Stimulated activated CD4-positive, alpha-beta T cell treated with anti-CD3 and anti-CD28 coated beads, Interleukin-1b, Interleukin-23, amount 100 ng/mL, for 48 hours (primary cell): ENCODE results near the gene RHNO1.

Source experiments
- DNase-seq: peaks from one replicate; pipeline ENCODE4 v3.0.0-alpha.2; 2020

The RHNO1 gene

GRCh38 chr12:2904260-2904659 lies 27.2 kb downstream of the RHNO1 start:
- no peak for DNase-seq

- DNase-seq: no peak
These were observed 35.2 kb downstream of the RHNO1 start for GRCh38 chr12:2912216-2912575.

GRCh38 chr12:2919249-2919648 lies 42.2 kb downstream of the RHNO1 start:
- DNase-seq: no peak

GRCh38 chr12:2922329-2922728 lies 45.3 kb downstream of the RHNO1 start:
- DNase-seq: no peak

- no peak for DNase-seq
These were observed 46.0 kb downstream of the RHNO1 start for GRCh38 chr12:2923057-2923456.

- no peak for DNase-seq
These were observed 47.0 kb downstream of the RHNO1 start for GRCh38 chr12:2924019-2924418.

GRCh38 chr12:2925322-2925995 lies 48.4 kb downstream of the RHNO1 start:
- DNase-seq: no peak

GRCh38 chr12:2930865-2931264 lies 53.8 kb downstream of the RHNO1 start:
- DNase-seq: no peak

GRCh38 chr12:2933586-2933985 lies 56.6 kb downstream of the RHNO1 start:
- DNase-seq: no peak

GRCh38 chr12:2934371-2934770 lies 57.3 kb downstream of the RHNO1 start:
- no peak for DNase-seq

- DNase-seq: no peak
These were observed 59.3 kb downstream of the RHNO1 start for GRCh38 chr12:2936301-2936700.

GRCh38 chr12:2937500-2937899 lies 60.5 kb downstream of the RHNO1 start:
- DNase-seq: no peak
